HL-60/S4 treated with retinoic acid at 250 ng/mL for 4 days and 3 days (cell line): Measurements from ENCODE around the gene REM1.
"Not testable (repeated sequence)": the region's sequence is repeated elsewhere in the genome, so short reads cannot be mapped to it uniquely, and the experiment has no call there.

Experiments
- in situ Hi-C: fragments of 300-500 bp; cut with MboI; formaldehyde crosslinking; loops from 2 replicates; pipeline ENCODE4 v1.7.0; 2022; ENCODE audit warnings: low sequenced_read_pairs

REM1 gene

GRCh38 chr20:31474758-31475427 lies at the start of gene REM1, which contains the start of gene DEFB124:
Gene REM1 (plus strand): TSS chr20:31475288. CDS start chr20:31476446, 1,158 bp downstream.
Gene DEFB124 (minus strand): TSS chr20:31475127. CDS start chr20:31473013, 2,114 bp downstream.
- in situ Hi-C loops: no loop called here

GRCh38 chr20:31425797-31426196 lies 49.3 kb upstream of the REM1 start:
- in situ Hi-C loops: no loop called here

- in situ Hi-C loops: not testable (repeated sequence)
These were observed 48.1 kb upstream of the REM1 start for GRCh38 chr20:31426891-31427551.

- in situ Hi-C loops: not testable (repeated sequence)
These were observed 47.5 kb upstream of the REM1 start for GRCh38 chr20:31427576-31427975.

GRCh38 chr20:31430568-31431115 lies 44.4 kb upstream of the REM1 start:
- in situ Hi-C loops: no loop called here

- in situ Hi-C loops: no loop called here
These were observed 35.0 kb upstream of the REM1 start, which contains the start of gene DEFB123 for GRCh38 chr20:31440012-31440659. Gene DEFB123 (plus strand): TSS chr20:31440632. CDS start chr20:31440699, 67 bp downstream.

- in situ Hi-C loops: no loop called here
These were observed 28.8 kb upstream of the REM1 start for GRCh38 chr20:31446084-31446819.

GRCh38 chr20:31449511-31450414 lies 25.3 kb upstream of the REM1 start:
- in situ Hi-C loops: no loop called here

- in situ Hi-C loops: no loop called here
These were observed 22.5 kb upstream of the REM1 start for GRCh38 chr20:31452575-31452974.

- in situ Hi-C loops: no loop called here
These were observed 20.7 kb upstream of the REM1 start for GRCh38 chr20:31454361-31454760.

GRCh38 chr20:31470946-31471345 lies 4.1 kb upstream of the REM1 start:
- in situ Hi-C loops: not testable (repeated sequence)

GRCh38 chr20:31472395-31473330 lies 2.4 kb upstream of the REM1 start:
- in situ Hi-C loops: no loop called here

GRCh38 chr20:31473331-31474096 lies 1.6 kb upstream of the REM1 start:
- in situ Hi-C loops: no loop called here

- in situ Hi-C loops: no loop called here
These were observed 1.0 kb upstream of the REM1 start for GRCh38 chr20:31474097-31474436.

- in situ Hi-C loops: no loop called here
These were observed 595 bp downstream of the REM1 start for GRCh38 chr20:31475472-31476293.

- in situ Hi-C loops: no loop called here
These were observed 1.2 kb downstream of the REM1 start for GRCh38 chr20:31476294-31476585.

GRCh38 chr20:31476643-31477215 lies 1.6 kb downstream of the REM1 start:
- in situ Hi-C loops: no loop called here
